ENCODE data around the gene CADM2.
"Not testable (repeated sequence)": the region's sequence is repeated elsewhere in the genome, so short reads cannot be mapped to it uniquely, and the experiment has no call there.

CADM2 gene
- 0 to 0.36 (median 0) reads per million in 4 donors for total RNA-seq

GRCh38 chr3:84958495-84959469 is at the start of gene CADM2:
CADM2 (plus strand) TSS chr3:84958989.
- DNase-seq = peak; percentile 9 to 70 (median 36)

GRCh38 chr3:84918592-84918991 is 40.2 kb upstream of the CADM2 start:
- DNase-seq = not testable (repeated sequence)

DNA sequence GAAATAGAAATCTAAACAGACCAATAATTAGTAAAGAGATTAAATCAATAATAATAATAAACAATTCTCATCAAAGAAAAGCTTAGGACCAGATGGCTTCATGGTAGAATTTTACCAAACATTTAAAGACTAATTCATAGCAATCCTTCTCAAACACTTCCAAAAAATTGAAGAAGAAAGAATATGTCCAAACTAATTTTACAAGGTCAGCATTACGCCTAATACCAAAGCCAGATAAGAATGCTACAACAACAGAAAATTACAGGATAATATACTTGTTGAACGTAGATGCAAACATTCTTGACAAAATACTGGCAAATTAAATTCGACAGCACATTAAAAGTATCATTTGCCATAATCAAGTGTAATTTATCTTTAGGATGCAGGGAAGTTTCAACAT is 36.1 kb upstream of the CADM2 start:
- no peak for DNase-seq

GRCh38 chr3:84925571-84925970 is 33.2 kb upstream of the CADM2 start:
- DNase-seq = no peak

GRCh38 chr3:84943379-84943778 is 15.4 kb upstream of the CADM2 start:
- no peak for DNase-seq

- no peak for DNase-seq
Observed at GRCh38 chr3:84946240-84946639, 12.5 kb upstream of the CADM2 start.

DNA sequence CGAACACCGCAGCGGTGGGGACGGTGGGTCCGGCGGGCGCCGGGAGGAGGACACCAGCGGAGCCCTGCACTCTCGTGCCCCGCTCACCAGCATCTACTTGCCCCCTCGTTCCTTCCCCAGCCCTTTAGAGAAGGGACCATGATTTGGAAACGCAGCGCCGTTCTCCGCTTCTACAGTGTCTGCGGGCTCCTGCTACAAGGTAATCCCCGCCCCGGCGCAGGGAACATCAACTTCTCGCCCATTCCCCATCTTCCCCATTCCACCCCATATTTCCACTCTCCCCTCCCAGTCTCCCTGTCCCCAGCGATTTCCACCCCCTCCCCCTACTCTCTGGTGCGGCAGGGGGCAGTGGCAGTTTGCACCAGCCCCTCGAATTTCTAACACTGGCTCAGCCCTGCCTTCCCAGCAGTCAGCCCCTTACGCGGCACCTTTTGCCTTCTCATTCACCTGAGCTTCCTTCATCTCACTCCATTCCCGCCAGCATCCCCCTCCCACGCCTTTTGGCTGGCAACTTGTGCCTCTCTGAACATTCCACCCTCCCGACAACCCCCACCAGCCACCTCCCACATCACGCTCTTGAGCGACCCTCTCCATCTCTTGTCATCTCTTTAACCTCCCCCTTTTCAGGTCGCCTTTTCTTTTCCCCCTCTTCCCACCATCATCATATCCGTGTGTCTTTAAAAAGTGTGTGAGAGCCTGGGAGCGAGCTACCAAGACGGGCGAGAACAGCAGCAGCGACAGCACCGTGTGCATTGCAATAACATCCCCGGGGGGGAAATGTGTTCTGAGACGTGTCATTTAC is 882 bp downstream of the CADM2 start:
- DNase-seq = no peak

DNA sequence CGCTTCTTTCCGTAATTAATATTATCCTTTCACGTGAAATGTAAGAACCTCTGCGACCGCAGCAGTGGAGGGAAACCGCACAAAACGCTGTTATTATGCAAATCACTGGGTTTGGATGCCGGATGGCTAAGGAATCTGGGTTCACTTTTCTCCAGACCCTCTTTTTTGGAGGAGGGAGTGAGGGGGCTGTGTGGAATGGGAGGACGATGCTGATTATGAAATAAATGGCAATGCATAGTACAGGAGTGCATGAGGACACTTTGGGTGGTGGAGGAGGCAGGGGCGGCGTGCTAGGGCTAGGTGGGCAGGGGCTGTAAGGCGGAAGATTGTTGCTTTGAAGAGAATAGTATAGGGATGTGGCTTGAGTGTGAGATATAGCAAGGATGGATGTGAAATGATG is 1.8 kb downstream of the CADM2 start:
- no peak for DNase-seq

DNA sequence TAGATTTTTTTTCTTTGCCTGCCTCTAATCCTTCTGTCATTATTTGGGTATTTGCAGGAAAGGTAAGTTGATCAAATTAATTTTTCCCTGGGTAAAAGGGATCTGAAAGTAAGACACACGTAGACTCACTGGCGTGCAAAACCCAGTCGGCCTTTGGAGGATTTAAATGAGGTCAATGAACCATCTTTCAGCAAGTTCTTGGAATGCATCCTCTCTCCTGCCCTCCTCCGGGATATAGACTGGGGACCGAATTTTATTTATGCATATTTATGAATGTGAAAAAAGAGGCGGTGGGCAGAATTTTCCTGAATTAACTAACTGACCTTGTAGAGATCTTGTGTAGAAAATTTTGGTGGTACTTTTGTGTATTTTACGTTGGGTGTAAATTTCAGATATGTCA is 2.2 kb downstream of the CADM2 start:
- no peak for DNase-seq

- DNase-seq = no peak
Observed at GRCh38 chr3:84961521-84962255, 2.9 kb downstream of the CADM2 start.

- DNase-seq = no peak
Observed at GRCh38 chr3:84962415-84962814, 3.6 kb downstream of the CADM2 start.

GRCh38 chr3:84963137-84963536 is 4.3 kb downstream of the CADM2 start:
- no peak for DNase-seq

- no peak for DNase-seq
Observed at GRCh38 chr3:84965141-84965540, 6.4 kb downstream of the CADM2 start.

DNA sequence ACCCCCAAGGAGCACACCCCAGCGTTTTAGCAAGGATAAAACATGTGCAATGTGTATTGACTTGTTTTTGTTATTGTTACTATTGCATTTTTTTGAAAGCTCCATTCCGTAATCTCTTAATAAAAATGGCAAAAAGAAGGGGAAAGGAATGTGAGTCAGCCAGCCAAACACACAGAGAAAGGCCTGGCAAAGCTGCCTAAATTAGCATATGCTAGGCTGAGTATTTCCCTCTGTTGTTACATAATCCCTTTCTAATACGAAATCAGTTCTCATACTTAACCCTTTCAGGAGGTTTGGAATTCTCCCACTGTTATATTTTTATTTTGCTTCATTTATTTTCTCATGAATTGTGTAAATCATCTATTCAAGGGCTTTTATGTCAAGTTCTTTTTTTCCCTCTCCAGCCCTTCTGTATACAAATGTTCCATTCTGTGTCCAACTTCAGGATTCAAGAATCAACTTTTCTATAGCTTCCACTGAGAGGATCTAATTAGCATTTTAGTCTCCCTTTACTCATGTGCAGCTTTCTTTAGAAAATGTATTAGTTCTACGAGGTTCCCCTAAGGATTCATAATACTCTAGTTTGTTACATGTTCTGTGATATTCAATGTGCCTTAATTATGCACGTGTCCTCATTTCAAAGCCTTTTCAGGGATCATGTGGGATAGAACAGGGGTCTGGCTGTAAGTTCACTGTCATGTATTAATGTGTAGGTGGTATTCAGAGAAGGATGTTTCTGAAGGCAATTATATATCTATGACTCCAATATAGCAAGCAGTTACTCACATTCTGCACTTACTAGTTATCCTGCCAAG is 9.2 kb downstream of the CADM2 start:
- no peak for DNase-seq

- no peak for DNase-seq
Observed at GRCh38 chr3:84968701-84969235, 10.0 kb downstream of the CADM2 start.

- no peak for DNase-seq
Observed at GRCh38 chr3:84974347-84974746, 15.6 kb downstream of the CADM2 start.

GRCh38 chr3:84977021-84977420 is 18.2 kb downstream of the CADM2 start:
- DNase-seq = no peak

GRCh38 chr3:84978843-84979242 is 20.1 kb downstream of the CADM2 start:
- DNase-seq = no peak

- no peak for DNase-seq
Observed at GRCh38 chr3:84980011-84980410, 21.2 kb downstream of the CADM2 start.

DNA sequence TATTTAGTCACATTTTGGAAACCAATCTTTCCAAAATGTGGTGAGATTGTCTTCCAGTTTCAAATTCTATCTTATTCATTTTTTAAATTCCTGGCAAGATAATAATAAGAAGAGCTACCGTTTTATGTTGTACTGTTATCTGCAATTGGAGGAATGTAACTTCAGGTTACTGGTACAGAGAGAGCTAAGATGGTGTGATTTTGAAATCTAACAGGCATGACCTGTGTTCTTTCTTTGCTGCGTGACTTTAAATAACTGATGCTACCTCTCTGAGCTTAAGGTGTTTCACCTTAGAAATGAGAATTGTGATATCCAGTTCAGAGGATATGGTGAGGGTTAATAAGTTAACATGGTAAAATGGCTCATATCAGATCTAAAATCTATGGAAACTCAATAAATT is 21.7 kb downstream of the CADM2 start:
- DNase-seq = no peak

GRCh38 chr3:84983490-84983889 is 24.7 kb downstream of the CADM2 start:
- DNase-seq = no peak

GRCh38 chr3:84984429-84984828 is 25.6 kb downstream of the CADM2 start:
- no peak for DNase-seq

Measured in T-helper 1 cell (primary cell).